HepG2 (cell line): ENCODE measurements around the gene ADAMTS16. TPM values are rescaled to one million over a fixed set of nuclear protein-coding genes. Genes with fewer than 3 reads are reported as not detected.

Source experiments
- ATAC-seq: fragments of 200-7000 bp; cut with Tn5 transposase; 3 replicates; pipeline ENCODE4 v1.9.1; 2020; ENCODE audit warnings: mild to moderate bottlenecking, moderate library complexity
- BruUV-seq: library from RNA; stranded (reverse); fragments of 400-500 nt; replicated peaks from 2 replicates; lab custom pipeline; 2021; lab: Mats Ljungman, UMichigan
- CTCF ChIA-PET: fragments of 300-600 bp; formaldehyde crosslinking; extraction: SDS; loops from one replicate; lab custom pipeline; 2021; ENCODE audit warnings: low total read pairs, inconsistent platforms, low intra/inter-chr PET ratio; lab: Yijun Ruan, JAX
- POLR2A ChIA-PET: fragments of 350-600 bp; sonication (Branson Sonifier 250); formaldehyde crosslinking; loops from one replicate; lab custom pipeline; 2020; ENCODE audit warnings: antibody characterized with exemption, inconsistent platforms; lab: Yijun Ruan, JAX
- DNase-seq: peaks from one replicate; pipeline ENCODE4 v3.0.0-alpha.2; 2015; ENCODE audit warnings: low spot score
- FAIRE-seq: peaks from 3 replicates; lab custom pipeline; 2011; peaks lifted over from hg19 to GRCh38; lab: Jason Lieb, UNC
- H2AFZ ChIP-seq: one replicate; pipeline ENCODE4 v1.6.1; 2011; ENCODE audit warnings: low read length, inconsistent platforms
- H3K27ac ChIP-seq: fragments of 300-600 bp; 3 replicates; pipeline ENCODE4 v1.8.0; 2011; ENCODE audit warnings: mixed run types, mild to moderate bottlenecking, mixed read lengths, low read length, inconsistent platforms; ENCODE audit not compliant: insufficient read depth; ENCODE audit errors: extremely low read length
- H3K27me3 ChIP-seq, 2 experiments: fragments of 200-600 bp in 1 of 2; 2 replicates in 1 of 2; 3 replicates in 1 of 2; pipeline versions ENCODE4 v1.6.0 to v1.8.0; 2011; ENCODE audit warnings: low read length in 2 of 2, mild to moderate bottlenecking in 2 of 2, moderate library complexity in 2 of 2, inconsistent platforms in 1 of 2; ENCODE audit not compliant: insufficient read depth in 2 of 2, control insufficient read depth in 1 of 2
- H3K36me3 ChIP-seq, 2 experiments: fragments of 200-600 bp in 1 of 2; replicated peaks in 1 of 2; 2 replicates in 1 of 2; 3 replicates in 1 of 2; pipeline versions ENCODE4 v1.5.1 to v1.8.0; 2011; ENCODE audit warnings: low read length in 2 of 2, inconsistent platforms in 1 of 2; ENCODE audit not compliant: insufficient read depth in 2 of 2, control insufficient read depth in 1 of 2
- H3K4me1 ChIP-seq: 2 replicates; pipeline ENCODE4 v1.5.1; 2012; ENCODE audit warnings: low read length, inconsistent platforms; ENCODE audit not compliant: insufficient read depth
- H3K4me2 ChIP-seq: 2 replicates; pipeline ENCODE4 v1.6.0; 2011; ENCODE audit warnings: low read depth, low read length, inconsistent platforms
- H3K4me3 ChIP-seq, 3 experiments: fragments of 200-600 bp in 1 of 3; sonication (generic), shearing (Covaris generic) in 1 of 3; replicated peaks in 1 of 3; 2 replicates each; pipeline ENCODE4 v1.5.1; 2011 to 2016; ENCODE audit warnings: low read length in 3 of 3, inconsistent platforms in 2 of 3, low read depth in 2 of 3, mild to moderate bottlenecking in 2 of 3, control low read depth in 1 of 3, mixed read lengths in 1 of 3; ENCODE audit not compliant: insufficient read depth in 1 of 3
- H3K79me2 ChIP-seq: one replicate; pipeline ENCODE4 v1.6.1; 2011; ENCODE audit warnings: low read length, inconsistent platforms; ENCODE audit not compliant: insufficient read depth
- H3K9ac ChIP-seq: 2 replicates; pipeline ENCODE4 v1.6.0; 2011; ENCODE audit warnings: mild to moderate bottlenecking, low read depth, low read length, inconsistent platforms; ENCODE audit not compliant: insufficient read depth
- H3K9me3 ChIP-seq: 2 replicates; pipeline ENCODE4 v1.5.1; 2012; ENCODE audit warnings: mild to moderate bottlenecking, low read length
- H4K20me1 ChIP-seq: 2 replicates; pipeline ENCODE4 v1.6.0; 2011; ENCODE audit warnings: inconsistent platforms, mild to moderate bottlenecking, low read length, moderate library complexity; ENCODE audit not compliant: insufficient read depth
- CCDC6 ChIP-seq: sonication (generic); formaldehyde crosslinking; IDR thresholded peaks from 2 replicates; pipeline ENCODE4 v1.8.1; 2022; ENCODE audit warnings: mild to moderate bottlenecking, missing genetic modification reagents, moderate library complexity
- CENPX ChIP-seq: sonication (generic); formaldehyde crosslinking; IDR thresholded peaks from 2 replicates; pipeline ENCODE4 v1.9.0; 2021; ENCODE audit warnings: mild to moderate bottlenecking, missing genetic modification reagents, moderate library complexity
- ETV6 ChIP-seq: sonication (generic); formaldehyde crosslinking; conservative IDR thresholded peaks from 2 replicates; pipeline ENCODE4 v1.4.0; 2020; ENCODE audit warnings: missing genetic modification reagents
- GATA4 ChIP-seq: sonication (generic); IDR thresholded peaks from 2 replicates; pipeline ENCODE4 v1.6.1; 2016; ENCODE audit warnings: antibody characterized with exemption, low read depth, borderline replicate concordance
- HNRNPH1 ChIP-seq: fragments of 200-400 bp; formaldehyde crosslinking; optimal IDR thresholded peaks from 2 replicates; pipeline ENCODE3; 2017; ENCODE audit warnings: mild to moderate bottlenecking, low read depth, low read length
- MYC ChIP-seq: sonication (generic); formaldehyde crosslinking; IDR thresholded peaks from 2 replicates; pipeline ENCODE4 v1.9.0; 2021; ENCODE audit warnings: missing genetic modification reagents, borderline replicate concordance
- RELA ChIP-seq: sonication (generic); formaldehyde crosslinking; IDR thresholded peaks from 2 replicates; pipeline ENCODE4 v1.4.0; 2020; ENCODE audit warnings: missing genetic modification reagents
- SP1 ChIP-seq, 2 experiments: fragments of 450-650 bp in 1 of 2; sonication (generic) in 1 of 2; formaldehyde crosslinking in 1 of 2; IDR thresholded peaks; 2 replicates each; pipeline versions ENCODE4 v1.4.0 to v1.6.1; 2016 to 2020; ENCODE audit warnings: missing genetic modification reagents in 1 of 2
- ZNF253 ChIP-seq: sonication (generic); formaldehyde crosslinking; IDR thresholded peaks from 2 replicates; pipeline ENCODE4 v1.8.0; 2022; ENCODE audit warnings: mild to moderate bottlenecking, missing genetic modification reagents, borderline replicate concordance
- ZNF264 ChIP-seq: sonication (generic); formaldehyde crosslinking; IDR thresholded peaks from 2 replicates; pipeline ENCODE4 v1.4.0; 2020; ENCODE audit warnings: missing genetic modification reagents
- ZNF282 ChIP-seq: fragments of 450-650 bp; IDR thresholded peaks from 2 replicates; pipeline ENCODE4 v1.6.1; 2018; ENCODE audit not compliant: partially characterized antibody
- ZNF331 ChIP-seq: sonication (generic); formaldehyde crosslinking; IDR thresholded peaks from 2 replicates; pipeline ENCODE4 v1.4.0; 2020; ENCODE audit warnings: missing genetic modification reagents
- ZNF468 ChIP-seq: sonication (generic); formaldehyde crosslinking; IDR thresholded peaks from 2 replicates; pipeline ENCODE4 v1.8.0; 2022; ENCODE audit warnings: mild to moderate bottlenecking, moderate library complexity, missing genetic modification reagents
- ZNF530 ChIP-seq: sonication (generic); formaldehyde crosslinking; IDR thresholded peaks from 2 replicates; pipeline ENCODE4 v1.5.0; 2020; ENCODE audit warnings: low read depth, mild to moderate bottlenecking, missing genetic modification reagents
- WGBS: methylation state at CpG from one replicate; pipeline ENCODE4 v1.1.6; 2017; ENCODE audit warnings: low lambda C conversion rate; 5-methylcytosine and 5-hydroxymethylcytosine counted together
- in situ Hi-C: cut with HindIII; loops from 2 replicates; pipeline ENCODE4 v1.10.0; 2017; ENCODE audit warnings: low pct_unique_long_range_greater_than_20kb; ENCODE audit not compliant: extremely low pct_ligation_motif_present
- intact Hi-C: fragments of 100-400 bp; cut with micrococcal nuclease; formaldehyde crosslinking; loops from one replicate; pipeline ENCODE4 v1.10.0; 2022; ENCODE audit not compliant: unreplicated experiment
- polyA plus RNA-seq, 8 experiments: library from polyadenylated mRNA; depleted of rRNA in 3 of 8; stranded (reverse) in 7 of 8; unstranded in 1 of 8; fragments of >200 nt; fragmentation: Illumina TruSeq in 4 of 8; extraction: Trizol in 4 of 8; gene quantifications; 2 replicates each; pipeline versions ENCODE4 v1.2.1 to v1.2.3, GENCODE V29; 2011 to 2016; ENCODE audit warnings: low read depth in 4 of 8, missing spikeins in 1 of 8, mixed read lengths in 1 of 8; ENCODE audit not compliant: insufficient read depth in 1 of 8
- total RNA-seq, 5 experiments: library from RNA; depleted of rRNA; stranded (reverse); fragments of >200 nt; fragmentation: Illumina TruSeq; extraction: Trizol; gene quantifications; 2 replicates each; pipeline ENCODE4 v1.2.3, GENCODE V29; 2016; ENCODE audit warnings: low read depth in 1 of 5
- TF ChIP-seq, protein P1 (sequence below): sonication (generic); formaldehyde crosslinking; IDR thresholded peaks from 2 replicates; pipeline ENCODE4 v1.8.0; 2022; ENCODE audit warnings: mild to moderate bottlenecking, missing genetic modification reagents, borderline replicate concordance
- TF ChIP-seq, protein P2 (sequence below): sonication (generic); formaldehyde crosslinking; IDR thresholded peaks from 2 replicates; pipeline ENCODE4 v1.5.1; 2020; ENCODE audit warnings: missing genetic modification reagents, mild to moderate bottlenecking, borderline replicate concordance
- TF ChIP-seq, protein P3 (sequence below): sonication (generic); formaldehyde crosslinking; IDR thresholded peaks from 2 replicates; pipeline ENCODE4 v1.4.0; 2020; ENCODE audit warnings: missing genetic modification reagents

Gene ADAMTS16
- total and polyA plus RNA-seq, 2 of the 13 experiments (the other 11 are each of a cell fraction or from before 2014, with no cell fraction given), result 0.02 to 0.03 TPM

DNA sequence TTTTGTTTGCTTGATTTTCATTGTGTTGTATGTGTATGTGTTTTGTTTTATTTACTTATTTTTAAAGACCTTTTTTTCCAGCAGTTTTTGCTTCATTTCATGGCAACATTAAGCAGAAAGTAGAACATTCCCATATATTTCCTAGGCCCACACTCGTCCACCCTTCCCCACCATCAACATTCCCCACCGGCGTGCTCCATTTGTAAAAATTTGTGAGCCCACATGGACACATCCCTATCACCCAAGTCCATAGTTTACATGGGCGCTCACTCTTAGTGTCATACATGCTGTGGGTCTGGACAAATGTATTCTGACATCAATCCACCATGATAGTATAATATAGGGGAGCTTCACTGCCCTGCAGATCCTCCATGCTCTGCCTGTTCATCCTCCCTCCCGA, 133.8 kb downstream of the ADAMTS16 start:
- H3K4me1 ChIP-seq, result 0 out of 2 replicates have a peak, but pooled peaks cover 9% of the 10 kb centered on the region
- in situ Hi-C loops (no loop called here), intact Hi-C loops (no loop called here)
- H4K20me1 ChIP-seq, result no peaks in the 10 kb centered on the region
- ATAC-seq, result no peak
- WGBS, result 45% methylated on average over 5 of the region's 5 CpGs
- H2AFZ ChIP-seq, result no peak overlapping the region
- no peaks in the 10 kb centered on the region for H3K36me3 ChIP-seq
- H3K4me2 ChIP-seq, result no peak overlapping the region
- no TSS peak for BruUV-seq
- DNase-seq, result no peak
- H3K27me3 ChIP-seq, result peaks cover 0 to 17% of the 10 kb centered on the region in 2 experiments; a peak in 2 of 5 replicates
- H3K79me2 ChIP-seq, result no peaks in the 10 kb centered on the region
- POLR2A ChIA-PET, result no interaction called here
- H3K9me3 ChIP-seq, result no peaks in the 10 kb centered on the region
- no peak overlapping the region for H3K9ac ChIP-seq
- H3K27ac ChIP-seq, result no peak overlapping the region
- H3K4me3 ChIP-seq, result no peak overlapping the region
- CTCF ChIA-PET, result no interaction called here
- TF ChIP-seq ZNF264, result no peak
- no peak for FAIRE-seq

DNA sequence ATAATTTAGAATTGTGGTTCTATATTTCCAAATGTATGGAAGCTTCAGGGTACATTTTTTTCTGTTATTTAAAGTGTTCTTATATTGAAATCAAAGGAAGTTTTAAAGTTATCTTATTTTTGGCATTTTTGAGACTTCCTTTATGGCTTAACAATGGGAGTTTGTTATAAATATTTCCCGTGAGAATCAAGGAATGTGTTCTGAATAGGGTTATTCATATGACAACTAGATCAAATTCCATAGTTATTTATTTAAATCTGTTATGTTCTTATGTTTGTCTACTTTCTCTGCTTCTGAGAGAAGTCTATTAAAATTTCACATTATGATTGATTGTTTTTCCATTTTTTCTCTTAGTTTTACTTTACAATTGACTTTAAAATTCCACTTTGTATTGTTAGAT, 135.1 kb downstream of the ADAMTS16 start:
- H3K4me2 ChIP-seq, result no peak overlapping the region
- POLR2A ChIA-PET, result no interaction called here
- WGBS, result 2% methylated on average over 1 of the region's 1 CpG
- peaks cover 0 to 12% of the 10 kb centered on the region in 2 experiments; a peak in 2 of 5 replicates for H3K27me3 ChIP-seq
- no peaks in the 10 kb centered on the region for H3K79me2 ChIP-seq
- no peaks in the 10 kb centered on the region for H3K36me3 ChIP-seq
- DNase-seq (no peak), FAIRE-seq (no peak), ATAC-seq (no peak)
- H3K4me3 ChIP-seq, result no peak overlapping the region
- no TSS peak for BruUV-seq
- H3K4me1 ChIP-seq, result 0 out of 2 replicates have a peak, but pooled peaks cover 9% of the 10 kb centered on the region
- intact Hi-C loops, result loop anchor here (5.0 kb wide), 1 partner anchor 232 kb away; no protein-coding TSS in a partner anchor
- no peaks in the 10 kb centered on the region for H4K20me1 ChIP-seq
- H3K27ac ChIP-seq, result no peak overlapping the region
- in situ Hi-C loops, result no loop called here
- H3K9ac ChIP-seq, result no peak overlapping the region
- H2AFZ ChIP-seq, result no peak overlapping the region
- H3K9me3 ChIP-seq, result no peaks in the 10 kb centered on the region
- CTCF ChIA-PET, result no interaction called here
- TF ChIP-seq ETV6 (CRISPR knock-in tag) (no peak), MYC (CRISPR knock-in tag) (no peak), ZNF331 (CRISPR knock-in tag) (no peak), ZNF530 (no peak), ZNF282 (no peak), SP1 (IDR thresholded peaks at IDR 0.05) (no peak), SP1 (CRISPR knock-in tag; IDR thresholded peaks at IDR 0.05) (no peak), HNRNPH1 (no peak), RELA (CRISPR knock-in tag) (no peak), ZNF468 (no peak), GATA4 (no peak), CCDC6 (CRISPR knock-in tag) (no peak), CENPX (CRISPR knock-in tag) (no peak), ZNF253 (no peak)
- TF ChIP-seq, protein P1, sequence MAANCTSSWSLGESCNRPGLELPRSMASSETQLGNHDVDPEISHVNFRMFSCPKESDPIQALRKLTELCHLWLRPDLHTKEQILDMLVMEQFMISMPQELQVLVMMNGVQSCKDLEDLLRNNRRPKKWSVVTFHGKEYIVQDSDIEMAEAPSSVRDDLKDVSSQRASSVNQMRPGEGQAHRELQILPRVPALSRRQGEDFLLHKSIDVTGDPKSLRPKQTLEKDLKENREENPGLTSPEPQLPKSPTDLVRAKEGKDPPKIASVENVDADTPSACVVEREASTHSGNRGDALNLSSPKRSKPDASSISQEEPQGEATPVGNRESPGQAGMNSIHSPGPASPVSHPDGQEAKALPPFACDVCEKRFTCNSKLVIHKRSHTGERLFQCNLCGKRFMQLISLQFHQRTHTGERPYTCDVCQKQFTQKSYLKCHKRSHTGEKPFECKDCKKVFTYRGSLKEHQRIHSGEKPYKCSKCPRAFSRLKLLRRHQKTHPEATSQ (CRISPR knock-in tag), result no peak
- TF ChIP-seq, protein P2, sequence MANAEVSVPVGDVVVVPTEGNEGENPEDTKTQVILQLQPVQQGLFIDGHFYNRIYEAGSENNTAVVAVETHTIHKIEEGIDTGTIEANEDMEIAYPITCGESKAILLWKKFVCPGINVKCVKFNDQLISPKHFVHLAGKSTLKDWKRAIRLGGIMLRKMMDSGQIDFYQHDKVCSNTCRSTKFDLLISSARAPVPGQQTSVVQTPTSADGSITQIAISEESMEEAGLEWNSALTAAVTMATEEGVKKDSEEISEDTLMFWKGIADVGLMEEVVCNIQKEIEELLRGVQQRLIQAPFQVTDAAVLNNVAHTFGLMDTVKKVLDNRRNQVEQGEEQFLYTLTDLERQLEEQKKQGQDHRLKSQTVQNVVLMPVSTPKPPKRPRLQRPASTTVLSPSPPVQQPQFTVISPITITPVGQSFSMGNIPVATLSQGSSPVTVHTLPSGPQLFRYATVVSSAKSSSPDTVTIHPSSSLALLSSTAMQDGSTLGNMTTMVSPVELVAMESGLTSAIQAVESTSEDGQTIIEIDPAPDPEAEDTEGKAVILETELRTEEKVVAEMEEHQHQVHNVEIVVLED (CRISPR knock-in tag), result no peak
- TF ChIP-seq, protein P3, sequence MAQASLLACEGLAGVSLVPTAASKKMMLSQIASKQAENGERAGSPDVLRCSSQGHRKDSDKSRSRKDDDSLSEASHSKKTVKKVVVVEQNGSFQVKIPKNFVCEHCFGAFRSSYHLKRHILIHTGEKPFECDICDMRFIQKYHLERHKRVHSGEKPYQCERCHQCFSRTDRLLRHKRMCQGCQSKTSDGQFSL (CRISPR knock-in tag), result no peak
